Activated CD8-positive, alpha-beta memory T cell treated with anti-CD3 and anti-CD28 coated beads for 36 hours (primary cell): ENCODE results near the gene SLC39A6. TPM values are rescaled to one million over a fixed set of nuclear protein-coding genes. Genes with fewer than 3 reads are reported as not detected.
"Not testable (repeated sequence)": the region's sequence is repeated elsewhere in the genome, so short reads cannot be mapped to it uniquely, and the experiment has no call there.

Experiments
- CTCF ChIA-PET: fragments of 350-600 bp; sonication (Branson Sonifier 250); formaldehyde crosslinking; loops from one replicate; lab custom pipeline; 2021; ENCODE audit warnings: antibody characterized with exemption; lab: Charles Lee
- POLR2A ChIA-PET: fragments of 350-600 bp; sonication (Branson Sonifier 250); formaldehyde crosslinking; loops from one replicate; lab custom pipeline; 2021; ENCODE audit warnings: antibody characterized with exemption; lab: Charles Lee
- total RNA-seq, 2 experiments: library from RNA; stranded (reverse); gene quantifications; one replicate each; pipeline ENCODE4 v1.2.3, GENCODE V29; 2021

SLC39A6 gene
- total RNA-seq, 2 experiments from 2014 or later = 43.2 to 43.5 TPM

DNA sequence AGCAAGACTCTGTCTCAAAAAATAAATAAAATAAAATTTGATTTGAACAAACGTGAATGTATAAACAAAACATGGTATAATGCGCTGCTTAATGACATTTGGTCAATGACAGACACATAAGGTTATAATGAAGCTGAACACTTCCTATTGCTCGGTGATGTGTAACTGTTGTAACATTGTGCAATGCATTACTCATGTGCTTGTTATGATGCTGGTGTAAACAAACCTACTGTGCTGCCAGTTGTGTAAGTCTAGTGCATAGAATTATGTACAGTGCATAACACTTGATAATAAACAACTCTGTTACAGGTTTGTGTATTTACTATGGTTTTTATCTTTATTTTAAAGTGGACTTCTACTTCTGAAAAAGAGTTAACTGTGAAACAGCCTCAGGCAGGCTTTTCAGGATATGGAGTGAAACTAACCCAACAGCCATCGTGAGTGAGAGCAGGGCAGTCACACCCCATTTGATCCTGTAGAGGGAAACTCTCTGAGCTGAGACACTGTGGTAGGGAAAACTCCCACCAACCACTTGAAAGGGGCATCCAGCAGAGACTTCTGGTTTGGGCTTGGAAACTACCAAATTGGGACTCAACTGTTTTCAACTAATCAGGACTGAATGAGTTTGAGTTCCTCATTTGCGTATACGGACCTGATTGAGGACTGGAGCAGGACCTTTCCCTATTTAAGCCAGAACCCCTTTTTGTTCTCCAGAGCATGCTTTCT lies 53.1 kb downstream of the SLC39A6 start:
- CTCF ChIA-PET = interaction anchor here (0.6 kb wide), 1 partner anchor 9 kb away, joined by 3 read pairs; no protein-coding TSS in a partner anchor

DNA sequence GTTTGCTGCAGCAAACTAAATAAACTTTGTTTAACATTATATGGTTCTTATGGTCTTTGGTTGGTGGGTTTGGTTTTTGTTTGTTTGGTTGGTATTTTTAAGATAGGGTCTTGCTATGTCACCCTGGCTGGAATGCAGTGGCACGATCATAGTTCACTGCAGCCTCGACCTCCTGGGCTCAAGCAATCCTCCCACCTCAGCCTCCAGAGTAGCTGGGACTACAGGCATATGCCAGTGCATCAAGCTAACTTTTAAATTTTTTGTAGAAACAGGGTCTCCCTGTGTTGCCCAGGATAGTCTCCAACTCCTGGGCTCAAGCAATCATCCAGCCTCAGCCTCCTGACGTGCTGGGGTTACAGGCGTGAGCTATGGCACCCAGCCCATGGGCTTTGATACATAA lies 54.7 kb downstream of the SLC39A6 start:
- ChIA-PET POLR2A (interaction anchor here (0.6 kb wide), 1 partner anchor 67 kb away, joined by 4 read pairs; no protein-coding TSS in a partner anchor), CTCF (no interaction called here)

More for the DNA sequence above, 53.1 kb downstream of the SLC39A6 start:
- POLR2A ChIA-PET = no interaction called here

DNA sequence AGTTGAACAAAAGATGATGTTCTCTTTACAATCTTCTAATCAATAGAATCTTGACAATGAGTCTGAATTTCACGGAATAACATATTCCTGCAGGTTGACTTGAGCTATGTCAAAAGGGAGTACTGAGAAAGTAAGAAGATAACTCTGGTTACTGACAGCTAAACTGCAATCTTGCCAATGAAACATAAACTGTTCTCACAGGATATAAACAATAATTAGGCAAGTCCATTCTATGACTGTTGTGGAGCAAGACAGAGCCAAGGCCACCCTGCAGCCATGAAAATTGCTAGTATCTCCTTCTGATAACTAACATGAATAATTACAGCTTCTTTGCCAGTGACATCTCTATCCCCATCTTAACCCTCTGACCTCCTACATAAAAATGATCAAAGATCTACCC lies 55.5 kb downstream of the SLC39A6 start:
- POLR2A ChIA-PET = no interaction called here

DNA sequence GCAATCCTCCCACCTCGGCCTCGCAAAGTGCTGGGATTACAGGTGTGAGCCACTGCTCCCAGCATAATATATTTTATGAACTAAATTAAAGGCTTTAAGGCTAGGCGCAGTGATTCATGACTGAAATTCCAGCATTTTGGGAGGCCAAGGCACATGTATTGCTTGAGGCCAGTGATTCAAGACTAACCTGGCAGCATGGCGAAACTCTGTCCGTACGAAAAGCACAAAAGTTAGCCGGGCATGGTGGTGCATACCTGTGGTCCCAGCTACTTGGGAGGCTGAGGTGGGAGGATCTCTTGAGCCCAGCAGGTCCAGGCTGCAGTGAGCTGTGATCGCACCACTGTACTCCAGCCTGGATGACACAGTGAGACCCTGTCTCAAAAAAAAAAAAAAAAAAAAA lies 56.7 kb downstream of the SLC39A6 start:
- CTCF ChIA-PET = not testable (repeated sequence)

More for the DNA sequence above, 55.5 kb downstream of the SLC39A6 start:
- CTCF ChIA-PET = no interaction called here

DNA sequence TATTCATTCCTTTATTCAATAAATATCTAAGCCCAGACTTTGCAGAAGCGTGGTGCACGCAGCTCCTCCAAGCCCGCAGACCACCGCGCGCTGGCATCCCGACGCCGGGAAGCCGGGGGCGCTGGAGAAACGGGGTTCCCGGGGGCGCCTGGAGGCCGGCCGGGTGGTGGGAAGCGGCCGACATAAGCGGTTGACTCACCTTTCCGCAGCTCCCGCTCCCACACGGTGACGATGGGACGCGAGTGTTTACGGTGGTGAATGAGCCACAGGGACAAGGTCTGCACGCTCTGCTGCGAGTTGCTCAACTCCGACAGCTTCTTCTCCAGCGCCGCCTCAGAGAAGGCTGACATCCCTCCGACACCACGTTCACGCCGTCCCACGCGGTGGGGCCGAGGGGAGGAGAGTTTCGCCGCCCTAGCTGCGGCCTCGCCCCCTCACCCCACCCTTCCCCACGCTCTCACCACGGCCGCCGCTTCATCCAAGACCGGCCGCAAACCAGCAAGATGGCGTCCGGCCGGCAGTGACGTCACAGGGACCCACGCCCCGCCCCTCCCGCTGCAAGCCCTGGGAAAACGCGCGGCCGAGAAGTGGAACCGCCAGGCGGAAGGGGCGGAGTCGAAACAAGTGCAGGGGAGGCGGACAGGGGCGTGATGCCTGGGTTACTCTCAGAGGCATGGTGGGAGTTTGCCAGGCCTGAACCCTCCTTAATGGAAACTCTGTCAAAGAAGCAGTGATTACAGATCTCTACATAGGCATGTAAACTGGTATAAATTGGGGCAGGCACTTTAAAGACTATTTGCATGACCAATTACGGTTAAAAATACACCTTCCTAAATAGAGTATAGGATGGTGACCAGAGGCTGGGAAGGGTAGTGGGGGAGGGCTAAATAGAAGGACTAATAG lies 61.8 kb downstream of the SLC39A6 start, which contains the start of gene RPRD1A:
Gene RPRD1A, minus strand, starts transcription at position 505 of the 903 bp plus-strand sequence. Its CDS starts 155 bp downstream, at position 350.
- ChIA-PET CTCF (no interaction called here), POLR2A (interaction anchor here (0.8 to 2.0 kb wide), 2 partner anchors 61 to 95 kb away, joined by 7 to 8 read pairs; partner anchors contain the start of genes RMP24 and SLC39A6)

More for the DNA sequence above, 56.7 kb downstream of the SLC39A6 start:
- POLR2A ChIA-PET = not testable (repeated sequence)

- CTCF ChIA-PET = no interaction called here
- POLR2A ChIA-PET = interaction anchor here (0.8 to 2.0 kb wide), 2 partner anchors 62 to 94 kb away, joined by 7 to 8 read pairs; partner anchors contain the start of genes RMP24 and SLC39A6
Measured at GRCh38 chr18:36066686-36067054, 62.5 kb downstream of the SLC39A6 start.

GRCh38 chr18:36066001-36066400 lies 63.1 kb downstream of the SLC39A6 start:
- ChIA-PET CTCF (no interaction called here), POLR2A (interaction anchor here (2.0 kb wide), 1 partner anchor 93 kb away, joined by 8 read pairs; the partner anchor contains the start of gene RMP24)

- POLR2A ChIA-PET, CTCF ChIA-PET: not testable (repeated sequence)
Measured at GRCh38 chr18:36064809-36065079, 64.4 kb downstream of the SLC39A6 start.

GRCh38 chr18:36064027-36064808 lies 64.9 kb downstream of the SLC39A6 start:
- CTCF ChIA-PET = no interaction called here
- POLR2A ChIA-PET = no interaction called here

DNA sequence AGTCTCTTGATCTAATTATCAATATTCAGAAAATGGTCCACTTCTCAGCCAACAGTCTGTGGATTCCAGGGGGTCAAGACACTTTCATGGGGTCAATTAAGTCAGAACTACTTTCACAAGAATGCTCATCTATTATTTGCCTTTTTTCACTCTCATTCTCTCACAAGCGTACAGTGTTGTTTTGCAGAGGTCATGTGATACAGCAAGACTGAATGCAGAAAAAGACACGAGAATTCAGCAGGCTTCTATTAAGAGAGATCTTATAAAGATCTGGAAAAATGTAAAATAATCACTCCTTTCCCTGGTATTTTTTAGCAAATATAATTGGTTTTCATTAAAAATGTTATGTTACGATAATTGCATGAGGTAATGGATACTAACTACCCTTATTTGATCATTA lies 70.5 kb downstream of the SLC39A6 start:
- ChIA-PET CTCF (no interaction called here), POLR2A (no interaction called here)

Other genes starting within 250 kb of the SLC39A6 start
- gene RPRD1A, start 61.8 kb downstream of the SLC39A6 start, total RNA-seq = 10 to 100 TPM; 24.7 to 25.1 TPM
- 10 to 100 TPM; 83.8 to 85.6 TPM for gene ELP2, start 559 bp upstream of the SLC39A6 start, total RNA-seq
- under 1 TPM; 0.19 to 0.29 TPM for gene MOCOS, start 58.2 kb upstream of the SLC39A6 start, total RNA-seq
- gene FHOD3, start 168.4 kb upstream of the SLC39A6 start, total RNA-seq = not detected